Activated T-cell treated with anti-CD3 and anti-CD28 coated beads, Interleukin-2, amount 50 U/mL, for 72 hours (primary cell): ENCODE results near the gene KANK3. TPM values are rescaled to one million over a fixed set of nuclear protein-coding genes. Genes with fewer than 3 reads are reported as not detected.
"Not testable (repeated sequence)": the region's sequence is repeated elsewhere in the genome, so short reads cannot be mapped to it uniquely, and the experiment has no call there.

ENCODE experiments used
- ATAC-seq, 2 donors: fragments of 150-1000 bp; cut with Tn5 transposase; replicated peaks in 1 of 2; 2 replicates each; pipeline ENCODE4 v1.10.0; 2021; ENCODE audit warnings: moderate library complexity in 2 of 2, mild to moderate bottlenecking in 1 of 2
- DNase-seq, 2 donors: peaks; one replicate each; pipeline ENCODE4 v3.0.0; 2021 to 2022; ENCODE audit warnings: mixed read lengths in 1 of 2
- H3K27ac Mint-ChIP-seq: one replicate; pipeline ENCODE4 v1.8.0; 2022; ENCODE audit warnings: mild to moderate bottlenecking, moderate library complexity, mixed read lengths
- H3K27me3 Mint-ChIP-seq: one replicate; pipeline ENCODE4 v1.8.0; 2022; ENCODE audit warnings: low read depth, mixed read lengths
- H3K36me3 Mint-ChIP-seq, 2 donors: one replicate each; pipeline ENCODE4 v1.8.0; 2022; ENCODE audit warnings: mixed read lengths in 2 of 2, mild to moderate bottlenecking in 1 of 2; ENCODE audit not compliant: insufficient read depth in 2 of 2
- H3K4me1 Mint-ChIP-seq: one replicate; pipeline ENCODE4 v1.8.0; 2022; ENCODE audit warnings: low read depth, mixed read lengths
- H3K4me3 Mint-ChIP-seq, 2 donors: one replicate each; pipeline ENCODE4 v1.8.0; 2022; ENCODE audit warnings: mild to moderate bottlenecking in 2 of 2, mixed read lengths in 2 of 2, moderate library complexity in 2 of 2
- H3K9me3 Mint-ChIP-seq, 2 donors: one replicate each; pipeline ENCODE4 v1.8.0; 2022; ENCODE audit warnings: mixed read lengths in 2 of 2
- total RNA-seq, 2 donors: library from RNA; stranded (reverse); gene quantifications; one replicate each; pipeline ENCODE4 v1.2.3, GENCODE V29; 2022

Gene KANK3
- total RNA-seq, 2 donors from 2014 or later: 0.99 to 1.6 TPM

- no peak overlapping the region for H3K27ac Mint-ChIP-seq
- H3K36me3 Mint-ChIP-seq: peaks cover 7 to 16% of the 10 kb centered on the region in 2 donors
- H3K4me1 Mint-ChIP-seq: peaks cover 25% of the 10 kb centered on the region
- H3K9me3 Mint-ChIP-seq: no peaks in the 10 kb centered on the region
- no peak for ATAC-seq
- no peaks in the 10 kb centered on the region for H3K27me3 Mint-ChIP-seq
- no peak for DNase-seq
- H3K4me3 Mint-ChIP-seq: no peak overlapping the region
Measured at GRCh38 chr19:8324186-8325050, 18.6 kb downstream of the KANK3 start.

GRCh38 chr19:8323781-8324185, 19.3 kb downstream of the KANK3 start:
- peaks cover 7 to 16% of the 10 kb centered on the region in 2 donors for H3K36me3 Mint-ChIP-seq
- H3K4me1 Mint-ChIP-seq: peaks cover 26% of the 10 kb centered on the region
- DNase-seq: no peak
- ATAC-seq: no peak
- H3K9me3 Mint-ChIP-seq: no peaks in the 10 kb centered on the region
- no peaks in the 10 kb centered on the region for H3K27me3 Mint-ChIP-seq
- no peak overlapping the region for H3K27ac Mint-ChIP-seq
- peak overlapping the region; percentile 98 to 100 for H3K4me3 Mint-ChIP-seq

GRCh38 chr19:8322638-8322997, 20.4 kb downstream of the KANK3 start:
- peaks cover 26% of the 10 kb centered on the region for H3K4me1 Mint-ChIP-seq
- peak overlapping the region; percentile 98 to 100 for H3K4me3 Mint-ChIP-seq
- DNase-seq (no peak), ATAC-seq (no peak)
- H3K36me3 Mint-ChIP-seq: peaks cover 7 to 16% of the 10 kb centered on the region in 2 donors
- H3K27me3 Mint-ChIP-seq: no peaks in the 10 kb centered on the region
- no peaks in the 10 kb centered on the region for H3K9me3 Mint-ChIP-seq
- peak overlapping the region; percentile 98 for H3K27ac Mint-ChIP-seq

- Mint-ChIP-seq H3K9me3 (no peaks in the 10 kb centered on the region), H3K4me1 (peaks cover 26% of the 10 kb centered on the region), H3K4me3 (peak overlapping the region; percentile 98 to 100), H3K27ac (peak overlapping the region; percentile 98), H3K36me3 (peaks cover 7 to 16% of the 10 kb centered on the region in 2 donors), H3K27me3 (no peaks in the 10 kb centered on the region)
- DNase-seq (no peak), ATAC-seq (no peak)
Measured at GRCh38 chr19:8321986-8322637, 20.9 kb downstream of the KANK3 start.

GRCh38 chr19:8321067-8321985, 21.7 kb downstream of the KANK3 start, which contains the start of the genes NDUFA7 and RPS28:
Gene NDUFA7, minus strand, starts transcription at chr19:8321375. Its CDS starts 17 bp downstream, at chr19:8321358.
Gene RPS28, plus strand, starts transcription at chr19:8321496. Its CDS starts 35 bp downstream, at chr19:8321531.
- H3K4me1 Mint-ChIP-seq: peaks cover 26% of the 10 kb centered on the region
- peaks cover 7 to 16% of the 10 kb centered on the region in 2 donors for H3K36me3 Mint-ChIP-seq

GRCh38 chr19:8320564-8321066, 22.4 kb downstream of the KANK3 start:
- DNase-seq (peak in 1 of 2 donors; percentile 22), ATAC-seq (peak; percentile 3 to 4)
- Mint-ChIP-seq H3K36me3 (peaks cover 9 to 16% of the 10 kb centered on the region in 2 donors), H3K27me3 (no peaks in the 10 kb centered on the region), H3K4me1 (peaks cover 26% of the 10 kb centered on the region), H3K9me3 (no peaks in the 10 kb centered on the region), H3K4me3 (peak overlapping the region; percentile 98 to 100), H3K27ac (peak overlapping the region; percentile 98)

More at GRCh38 chr19:8321067-8321985, 21.7 kb downstream of the KANK3 start, which contains the start of the genes NDUFA7 and RPS28:
- H3K27me3 Mint-ChIP-seq: no peaks in the 10 kb centered on the region
- H3K4me3 Mint-ChIP-seq: peak within 1 kb of the TSS; percentile 98 to 100
- H3K27ac Mint-ChIP-seq: peak within 1 kb of the TSS; percentile 98
- peak; percentile 93 to 94 for ATAC-seq
- no peaks in the 10 kb centered on the region for H3K9me3 Mint-ChIP-seq
- peak; percentile 97 to 98 for DNase-seq

- peak overlapping the region; percentile 98 to 100 for H3K4me3 Mint-ChIP-seq
- H3K9me3 Mint-ChIP-seq: no peaks in the 10 kb centered on the region
- peaks cover 12 to 16% of the 10 kb centered on the region in 2 donors for H3K36me3 Mint-ChIP-seq
- peak overlapping the region; percentile 98 for H3K27ac Mint-ChIP-seq
- H3K4me1 Mint-ChIP-seq: peaks cover 26% of the 10 kb centered on the region
- H3K27me3 Mint-ChIP-seq: no peaks in the 10 kb centered on the region
- ATAC-seq: no peak
- DNase-seq: no peak
Measured at GRCh38 chr19:8319807-8320520, 23.1 kb downstream of the KANK3 start.

- not testable (repeated sequence) for ATAC-seq, H3K9me3 Mint-ChIP-seq, H3K27ac Mint-ChIP-seq, DNase-seq, H3K27me3 Mint-ChIP-seq
- Mint-ChIP-seq H3K4me1 (peaks cover 22% of the 10 kb centered on the region), H3K4me3 (peak overlapping the region in 1 of 2 donors; percentile 14), H3K36me3 (peaks cover 12 to 16% of the 10 kb centered on the region in 2 donors)
Measured at GRCh38 chr19:8318835-8319234, 24.2 kb downstream of the KANK3 start.

GRCh38 chr19:8316351-8317125, 26.5 kb downstream of the KANK3 start:
- no peak overlapping the region for H3K27ac Mint-ChIP-seq
- H3K36me3 Mint-ChIP-seq: peaks cover 7 to 8% of the 10 kb centered on the region in 2 donors
- H3K4me1 Mint-ChIP-seq: peaks cover 14% of the 10 kb centered on the region
- no peaks in the 10 kb centered on the region for H3K9me3 Mint-ChIP-seq
- H3K4me3 Mint-ChIP-seq: no peak overlapping the region
- DNase-seq: no peak
- no peak for ATAC-seq
- H3K27me3 Mint-ChIP-seq: no peaks in the 10 kb centered on the region

GRCh38 chr19:8314981-8315640, 28.0 kb downstream of the KANK3 start:
- DNase-seq, ATAC-seq, H3K27me3 Mint-ChIP-seq, H3K27ac Mint-ChIP-seq, H3K36me3 Mint-ChIP-seq, H3K4me1 Mint-ChIP-seq, H3K4me3 Mint-ChIP-seq, H3K9me3 Mint-ChIP-seq: not testable (repeated sequence)
